HG03175 (cell line): ENCODE results near the gene KCNQ4.

Source experiments
- ATAC-seq: cut with Tn5 transposase; IDR thresholded peaks from one replicate; pipeline ENCODE4 v1.9.1; 2021; ENCODE audit warnings: mild to moderate bottlenecking, moderate library complexity; ENCODE audit not compliant: unreplicated experiment

KCNQ4 gene

DNA sequence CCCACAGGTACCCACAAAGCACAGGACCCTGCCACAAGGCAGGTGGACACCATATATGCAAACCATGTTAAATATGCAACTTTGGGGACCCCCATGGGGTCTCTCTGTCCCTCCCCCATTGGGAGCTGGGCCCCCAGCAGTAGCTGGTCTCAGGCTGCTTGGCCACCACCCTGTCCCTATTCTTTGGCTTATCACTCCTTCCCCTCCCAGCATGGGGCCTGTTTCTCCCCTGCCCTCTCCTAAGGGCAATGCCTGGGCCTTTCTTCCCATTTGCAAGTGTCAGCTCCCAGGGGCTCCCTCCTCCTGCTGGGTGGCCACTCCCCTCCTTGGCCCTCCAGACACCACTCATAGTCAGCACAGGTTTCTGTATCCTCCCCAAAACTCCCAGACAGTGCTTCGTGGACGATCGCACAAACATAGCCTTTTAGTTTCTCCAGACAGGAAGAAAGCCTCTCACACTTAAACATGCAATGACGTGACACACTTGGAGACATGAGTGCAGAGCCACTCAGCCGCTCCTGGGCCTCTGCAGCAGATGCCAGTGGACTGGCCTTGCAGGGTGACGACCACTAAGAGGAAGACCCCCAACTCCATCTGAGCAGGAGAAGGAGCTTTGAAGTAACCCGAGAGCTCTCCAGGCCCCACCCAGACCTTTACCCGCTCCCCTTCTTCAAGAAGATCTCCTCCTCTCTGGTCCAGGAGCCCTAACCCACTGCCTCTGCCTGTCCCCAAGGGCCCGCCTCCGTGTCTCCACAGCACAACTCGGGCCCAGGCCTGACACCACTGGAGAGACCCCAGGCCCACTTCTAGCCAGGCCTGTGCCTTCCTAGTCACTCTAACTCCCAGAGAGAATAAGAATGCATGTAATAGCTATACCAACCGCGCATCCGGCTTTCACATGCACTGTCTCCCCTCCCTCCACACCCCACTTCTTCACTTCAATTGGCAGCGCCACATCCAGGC lies 55.7 kb downstream of the KCNQ4 start:
- ATAC-seq = no peak

DNA sequence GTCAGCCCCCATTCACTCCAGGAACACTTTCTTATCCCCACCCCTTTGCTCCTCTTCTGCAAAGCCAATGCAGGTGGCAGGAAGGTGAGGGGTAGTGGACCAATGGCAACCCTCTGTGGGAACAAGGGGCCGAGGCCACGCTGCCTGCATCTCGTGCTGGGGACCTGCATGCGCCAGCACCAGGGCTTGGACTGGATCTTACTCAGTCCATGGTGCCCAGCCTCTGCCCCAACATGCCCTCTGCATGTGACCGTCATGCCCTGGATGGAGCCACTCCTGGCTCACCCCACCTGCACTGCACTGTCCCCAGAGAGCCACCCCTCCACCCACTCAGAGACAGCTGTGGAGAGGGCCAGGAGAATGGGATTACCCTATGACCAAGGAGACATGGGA lies 56.4 kb downstream of the KCNQ4 start:
- ATAC-seq = no peak

DNA sequence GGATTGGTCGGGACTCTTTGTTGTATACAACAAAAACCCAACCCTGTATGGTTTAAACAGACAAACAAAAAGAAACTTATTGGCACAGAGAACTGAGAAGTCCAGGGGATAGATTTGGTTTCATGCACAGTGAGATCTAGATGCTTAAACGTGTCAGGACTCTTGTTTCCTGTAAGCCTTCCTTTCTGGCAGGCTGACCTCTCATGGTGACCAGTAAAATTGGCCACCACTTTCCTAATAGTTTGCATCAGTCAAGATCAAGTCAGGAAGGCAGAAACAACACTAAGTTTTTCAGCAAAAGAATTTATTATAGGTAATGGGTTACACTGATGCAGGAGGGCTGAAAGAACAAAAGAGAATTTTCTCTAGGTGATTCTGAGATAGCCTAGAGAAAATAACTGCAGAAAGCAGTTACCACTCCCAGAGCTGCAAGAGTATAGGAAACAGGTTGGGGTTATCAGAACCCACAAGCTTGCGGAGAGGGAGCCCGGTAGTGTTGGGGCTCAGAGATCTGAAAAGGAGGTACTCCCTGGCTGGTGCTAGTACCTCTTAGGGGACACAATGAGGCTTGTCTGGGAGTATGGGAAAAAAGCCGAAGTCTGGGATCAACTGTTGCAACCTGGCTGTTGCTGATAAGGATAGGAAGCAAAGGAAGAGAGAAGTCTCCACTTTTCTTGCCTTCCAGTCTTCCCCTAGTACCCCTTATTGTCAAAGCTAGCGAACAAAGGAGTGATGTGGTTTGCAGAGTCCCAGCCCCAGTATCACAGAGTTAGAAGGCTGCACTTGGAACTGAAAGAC lies 57.1 kb downstream of the KCNQ4 start:
- no peak for ATAC-seq

DNA sequence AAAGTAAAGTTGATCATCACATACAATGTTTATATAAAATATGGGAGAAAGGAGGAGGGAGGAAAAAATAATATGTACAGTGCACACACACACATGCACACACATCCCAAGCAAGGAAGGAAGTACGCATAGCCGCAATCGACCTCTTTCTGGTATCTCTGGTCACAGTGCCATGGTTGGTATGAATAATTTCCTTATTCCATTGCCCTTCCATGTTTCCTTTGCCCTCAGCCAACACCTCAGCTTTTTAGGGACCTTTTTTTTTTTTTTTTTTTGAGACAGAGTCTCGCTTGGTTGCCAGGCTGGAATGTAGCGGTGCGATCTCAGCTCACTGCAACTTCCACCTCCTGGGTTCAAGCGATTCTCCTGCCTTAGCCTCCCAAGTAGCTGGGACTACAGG lies 58.0 kb downstream of the KCNQ4 start:
- no peak for ATAC-seq

DNA sequence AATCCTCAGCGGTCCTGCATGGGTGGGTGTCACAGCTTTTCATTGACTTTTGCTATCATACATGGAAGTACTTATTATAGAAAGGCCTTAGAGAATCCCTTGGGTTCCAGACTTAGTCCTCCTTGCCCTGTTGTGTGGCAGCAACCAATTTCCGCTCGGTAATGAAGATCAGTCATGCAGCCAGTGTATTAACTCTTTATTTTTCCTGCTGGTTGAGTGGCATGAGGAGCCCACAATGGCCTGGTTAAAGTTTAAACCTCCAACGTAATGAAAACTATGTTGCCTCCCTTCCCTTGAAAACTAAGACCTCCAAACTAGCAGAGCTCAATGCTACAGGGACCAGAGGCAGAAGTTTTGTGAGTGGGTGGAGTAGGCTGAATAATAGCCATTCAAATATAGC lies 58.6 kb downstream of the KCNQ4 start:
- ATAC-seq = no peak

DNA sequence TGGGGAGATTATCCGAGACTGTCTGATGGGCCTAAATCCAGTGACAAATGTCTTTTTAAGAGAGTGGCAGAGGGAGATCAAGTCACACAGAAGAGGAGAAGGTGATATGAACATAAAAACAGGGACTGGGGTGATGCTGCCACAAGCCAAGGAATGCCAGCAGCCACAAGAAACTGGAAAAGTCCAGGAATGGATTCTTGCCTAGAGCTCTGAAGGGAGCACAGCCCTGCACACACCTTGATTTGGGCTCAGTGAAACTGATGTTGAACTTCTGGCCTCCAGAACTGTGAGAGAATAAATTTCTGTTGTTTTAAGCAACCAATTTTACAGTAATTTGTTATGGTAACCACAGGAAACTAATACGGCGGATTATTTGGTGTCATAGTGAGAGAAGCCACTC lies 59.1 kb downstream of the KCNQ4 start:
- ATAC-seq = no peak

DNA sequence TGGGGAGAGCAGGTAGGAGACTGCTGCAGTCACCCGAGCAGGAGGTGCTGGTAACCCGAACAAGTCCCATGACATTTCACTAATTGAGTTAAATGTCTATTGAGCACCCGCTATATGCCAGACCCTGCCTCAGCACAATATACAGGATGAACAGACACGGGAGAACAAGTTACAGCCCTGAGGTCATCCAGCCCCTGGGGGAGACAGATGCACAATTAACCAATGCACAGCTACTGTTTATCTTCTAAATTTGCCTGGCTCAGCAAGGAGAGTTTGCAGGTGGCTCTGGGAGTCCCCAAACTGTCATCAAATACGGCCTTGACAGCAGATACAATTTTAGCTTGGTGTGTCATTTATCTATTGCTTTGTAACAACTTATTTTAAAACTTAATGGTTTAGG lies 60.5 kb downstream of the KCNQ4 start:
- no peak for ATAC-seq

DNA sequence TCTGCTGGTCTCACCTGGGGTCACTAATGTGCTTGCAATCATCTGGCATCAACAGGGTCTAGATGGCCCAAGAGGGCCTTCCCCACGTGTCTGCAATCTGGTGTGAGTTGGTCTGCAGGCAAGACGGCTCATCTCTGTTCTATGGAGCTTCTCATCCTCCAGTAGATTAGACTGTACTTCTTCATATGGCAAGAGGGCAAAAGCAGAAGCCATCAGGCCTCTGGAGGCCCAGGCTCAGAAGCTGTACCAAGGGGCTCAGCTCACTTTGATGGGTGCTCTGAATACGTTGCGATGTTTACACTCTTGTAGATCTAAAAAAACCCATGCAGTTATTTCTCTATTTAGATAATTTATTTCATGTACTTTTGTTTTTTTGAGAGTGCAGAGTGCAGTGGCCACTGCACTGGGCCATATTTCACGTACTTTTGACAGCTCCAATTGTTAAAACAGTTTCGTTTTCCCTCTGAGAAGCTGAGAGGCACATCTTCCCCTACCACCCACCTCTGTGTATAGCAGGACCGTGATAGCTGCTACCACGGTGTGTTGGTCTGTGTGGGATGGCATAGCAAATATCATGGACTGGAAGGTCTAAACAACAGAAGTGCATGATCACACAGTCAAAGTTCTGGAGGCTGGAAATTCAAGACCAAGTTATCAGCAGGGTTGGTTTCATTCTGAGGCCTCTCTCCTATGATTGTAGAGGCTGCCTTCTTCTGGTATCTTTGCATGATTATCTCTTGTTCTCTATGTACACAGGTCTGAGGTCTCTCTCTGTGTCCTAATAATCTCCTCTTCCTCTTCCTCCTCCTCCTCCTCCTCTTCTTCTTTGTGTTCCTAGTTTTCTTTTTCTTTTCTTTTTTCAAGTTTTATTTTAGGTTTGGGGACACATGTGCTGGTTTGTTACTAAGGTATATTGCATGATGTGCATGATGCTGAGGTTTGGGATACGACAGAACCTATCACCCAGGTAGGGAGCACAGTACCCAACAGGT lies 61.6 kb downstream of the KCNQ4 start:
- ATAC-seq = no peak

DNA sequence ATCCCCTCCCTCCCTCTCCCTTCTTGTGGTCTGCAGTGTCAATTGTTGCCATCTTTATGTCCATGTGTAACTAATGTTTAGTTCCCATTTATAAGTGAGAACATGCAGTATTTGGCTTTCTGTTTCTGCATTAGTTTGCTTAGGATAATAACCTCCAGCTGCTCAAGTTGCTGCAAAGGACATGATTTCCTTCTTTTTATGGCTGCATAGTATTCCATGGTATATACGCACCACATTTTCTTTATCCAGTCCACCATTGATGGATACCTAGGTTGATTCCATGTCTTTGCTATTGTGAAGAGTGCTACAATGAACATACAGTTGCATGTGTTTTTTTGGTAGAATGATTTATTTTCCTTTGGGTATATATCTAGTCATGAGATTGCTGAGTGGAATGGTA lies 62.3 kb downstream of the KCNQ4 start:
- no peak for ATAC-seq

DNA sequence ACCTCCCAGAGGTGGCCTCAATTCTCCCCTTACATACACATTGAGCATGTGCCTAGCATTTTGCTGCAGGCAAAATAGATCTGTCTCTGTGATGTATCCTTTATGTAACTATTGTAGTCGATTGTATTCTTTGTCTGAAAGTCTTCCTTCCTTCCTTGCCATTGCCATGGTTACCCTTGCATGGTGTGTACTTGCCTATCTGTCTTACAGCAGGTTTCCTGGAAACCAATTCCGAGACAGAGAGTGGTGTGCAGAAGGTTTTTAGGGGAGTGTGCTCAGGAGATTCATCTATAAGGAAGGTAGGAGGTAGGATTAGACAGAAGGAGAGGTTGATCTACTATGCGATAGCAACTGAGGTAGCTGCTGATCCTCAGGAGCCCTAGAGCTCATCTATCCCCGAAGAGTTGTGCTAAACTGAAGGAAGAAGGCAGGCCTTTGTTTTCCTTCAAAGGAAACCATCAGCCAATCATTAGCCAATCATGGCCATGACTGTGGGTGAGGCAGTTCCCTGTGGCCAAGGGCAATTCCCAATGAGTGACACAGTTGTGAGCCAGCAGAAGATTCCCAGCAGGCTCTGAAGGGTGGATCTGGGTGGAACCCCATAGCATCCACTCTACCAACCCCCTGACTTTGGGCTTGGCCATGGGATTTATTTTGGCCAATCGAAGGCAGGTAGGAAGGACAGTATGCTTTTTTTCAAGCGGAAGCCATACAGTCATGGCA lies 63.6 kb downstream of the KCNQ4 start:
- no peak for ATAC-seq

DNA sequence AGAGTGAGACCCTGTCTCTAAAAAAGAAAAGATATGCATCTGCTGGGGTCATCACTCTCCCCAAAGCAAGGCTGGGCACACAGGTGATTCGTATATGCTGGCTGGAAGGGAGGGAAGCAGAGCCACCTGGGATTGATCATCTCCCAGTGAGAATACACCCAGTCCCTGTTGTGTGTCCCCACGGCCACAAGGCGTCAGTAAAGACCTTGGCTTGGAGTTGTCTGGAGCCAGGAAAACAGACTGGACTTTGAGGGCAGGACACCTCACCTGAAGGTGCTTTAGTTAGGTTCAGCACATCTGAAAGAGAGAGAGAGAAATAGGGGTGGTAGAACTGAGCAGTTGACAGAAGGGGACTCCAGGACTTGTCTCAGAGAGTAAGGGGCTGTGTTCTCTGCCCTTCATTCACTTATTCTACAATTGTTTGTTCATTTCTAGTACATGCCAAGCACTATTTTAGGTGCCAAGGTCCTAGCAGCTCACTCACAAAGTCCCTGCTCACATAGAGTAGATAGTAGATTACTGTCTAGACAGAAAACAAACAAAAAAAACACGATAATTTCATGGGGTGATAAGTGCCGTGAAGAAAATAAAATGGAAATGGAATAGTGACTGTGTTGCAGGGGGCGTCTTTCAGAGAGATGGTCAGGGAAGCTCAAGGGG lies 65.1 kb downstream of the KCNQ4 start:
- ATAC-seq = no peak

DNA sequence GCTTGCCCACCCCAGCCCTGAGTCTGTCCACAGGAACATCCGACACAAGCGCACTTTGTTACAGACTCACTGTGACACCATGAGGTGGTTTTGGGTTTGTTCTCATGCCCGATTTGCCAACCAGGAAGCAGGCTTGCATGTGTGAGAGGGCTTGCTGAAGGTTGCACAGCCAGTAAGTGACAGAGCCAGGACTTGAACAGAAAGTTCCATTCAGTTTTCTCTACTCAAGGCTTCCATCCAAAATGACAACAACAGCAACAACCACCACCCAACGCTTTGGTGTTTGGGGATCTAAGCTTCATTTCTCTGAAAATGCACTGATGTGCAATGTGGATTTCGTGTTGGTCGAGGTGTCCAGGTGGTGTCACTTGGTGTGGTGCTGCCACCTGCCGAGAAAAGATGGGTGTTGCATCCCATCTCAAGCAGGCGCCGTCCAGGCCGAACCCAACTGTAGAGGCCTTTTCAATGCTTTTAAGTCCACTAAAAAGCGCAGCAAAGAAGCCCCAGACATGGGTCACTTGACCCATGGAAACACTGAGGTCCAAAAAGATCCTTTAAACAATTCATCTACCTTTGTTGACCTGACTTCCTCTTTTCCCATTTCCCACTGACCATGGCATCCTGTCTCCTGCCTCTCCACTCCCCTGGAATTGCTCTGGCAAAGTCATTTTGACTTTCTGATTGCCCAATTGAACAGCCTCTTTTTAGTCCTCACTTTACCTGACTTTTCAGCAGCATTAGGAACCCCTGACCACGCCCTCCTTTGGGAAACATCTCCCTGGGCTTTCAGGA lies 66.4 kb downstream of the KCNQ4 start:
- peak; percentile 75 for ATAC-seq

DNA sequence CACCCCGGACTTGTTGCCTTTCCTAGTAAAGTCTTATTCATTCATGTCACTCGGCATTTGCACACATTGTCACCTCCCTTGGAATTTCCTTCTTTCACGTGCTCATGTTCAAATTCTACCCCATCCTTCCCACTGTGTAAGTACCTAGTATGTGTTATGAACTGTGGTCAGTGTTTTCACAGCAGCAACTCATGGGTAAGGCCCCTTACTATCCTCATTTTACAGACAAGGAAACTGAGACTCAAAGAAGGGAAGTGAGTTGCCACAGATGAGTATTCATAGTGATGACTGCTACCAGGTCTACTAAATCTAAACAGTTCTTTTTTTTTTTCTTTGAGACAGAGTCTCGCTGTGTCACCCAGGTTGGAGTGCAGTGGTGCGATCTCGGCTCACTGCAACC lies 68.1 kb downstream of the KCNQ4 start:
- no peak for ATAC-seq

DNA sequence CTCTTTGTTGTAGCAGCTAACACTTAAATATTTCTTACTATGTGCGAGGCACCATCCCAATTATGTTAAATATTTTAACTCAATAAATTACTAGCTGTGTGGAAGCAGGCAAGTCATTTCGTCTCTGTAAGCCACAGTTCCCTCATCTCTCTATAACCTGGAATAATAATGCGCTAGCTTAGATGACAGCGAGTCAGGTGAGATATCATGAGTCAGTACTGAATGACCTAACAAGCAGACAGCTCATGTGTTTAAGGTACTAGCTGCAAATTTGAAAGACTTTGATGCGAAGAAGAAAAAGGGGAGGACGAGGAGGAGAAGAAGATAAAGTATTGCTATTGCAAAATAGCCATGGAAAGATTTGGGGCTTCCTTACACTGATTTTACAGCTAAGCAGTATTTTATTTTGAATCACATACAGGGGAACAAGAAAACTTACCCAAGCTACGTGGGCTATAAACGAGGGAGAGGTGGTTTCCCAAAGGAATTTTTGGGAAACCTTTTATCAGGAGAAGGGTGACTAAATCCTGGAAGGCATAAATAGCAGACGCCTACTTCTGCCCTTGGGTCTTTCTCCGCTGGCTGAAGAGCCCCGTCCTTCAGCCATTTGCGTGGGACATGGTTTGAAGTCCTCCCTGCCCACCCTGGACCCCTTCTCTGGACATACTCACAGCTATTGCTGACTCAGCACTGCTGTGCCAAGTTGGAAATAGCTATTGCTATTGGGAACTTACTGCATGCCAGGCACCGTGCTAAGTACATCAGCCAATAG lies 69.7 kb downstream of the KCNQ4 start:
- no peak for ATAC-seq

DNA sequence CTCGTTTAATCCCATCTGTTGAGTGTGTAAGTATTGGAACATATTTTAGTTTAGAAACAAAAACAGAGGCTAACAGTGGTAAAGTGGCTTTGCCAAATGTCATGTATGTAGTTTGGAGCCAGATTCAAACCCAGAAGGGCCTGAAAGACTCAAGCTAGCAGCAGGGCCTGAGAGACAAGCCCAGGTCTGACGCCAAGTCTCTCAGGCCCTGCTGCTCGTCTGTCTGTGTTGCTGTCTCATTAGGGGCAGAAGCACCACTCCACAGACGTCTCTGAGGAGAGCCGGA lies 70.2 kb downstream of the KCNQ4 start:
- ATAC-seq = no peak

DNA sequence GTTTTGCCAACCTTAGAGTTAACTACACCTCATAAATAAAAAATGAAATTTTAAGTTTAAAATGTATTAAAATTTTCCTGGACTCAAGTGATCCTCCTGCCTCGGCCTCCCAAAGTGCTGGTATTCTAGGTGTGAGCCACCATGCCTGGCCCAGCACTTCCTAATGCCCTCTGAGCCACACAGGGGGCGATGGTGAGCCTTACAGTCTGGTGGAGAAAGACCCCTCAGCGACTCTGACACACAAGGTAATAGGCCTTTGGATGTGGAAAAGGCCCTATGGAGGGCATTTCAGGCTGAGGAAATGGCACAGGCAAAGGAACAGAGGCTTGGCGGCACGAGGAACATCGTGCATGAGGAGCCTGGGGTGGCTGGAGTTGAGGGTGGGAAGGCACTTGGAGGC lies 71.9 kb downstream of the KCNQ4 start:
- no peak for ATAC-seq

DNA sequence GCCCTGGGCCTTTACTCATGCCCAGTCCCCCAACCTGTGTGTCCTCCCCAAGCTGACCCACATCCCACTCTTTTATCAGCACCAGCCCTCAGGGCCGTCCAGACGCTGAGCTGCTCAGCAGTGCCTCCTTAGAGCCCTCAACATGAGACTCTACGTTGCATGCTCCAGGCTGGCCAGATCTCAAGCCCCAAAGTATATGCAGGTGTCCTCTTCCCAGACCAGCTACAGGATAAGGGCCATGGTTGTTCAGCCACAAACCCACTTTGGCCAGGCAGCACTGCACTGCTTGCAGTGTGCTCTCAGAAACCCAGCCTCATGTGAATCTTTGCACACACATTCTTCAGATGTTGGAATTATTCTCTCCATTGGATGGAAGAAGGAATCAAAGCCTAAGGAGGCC lies 72.5 kb downstream of the KCNQ4 start:
- ATAC-seq = no peak

DNA sequence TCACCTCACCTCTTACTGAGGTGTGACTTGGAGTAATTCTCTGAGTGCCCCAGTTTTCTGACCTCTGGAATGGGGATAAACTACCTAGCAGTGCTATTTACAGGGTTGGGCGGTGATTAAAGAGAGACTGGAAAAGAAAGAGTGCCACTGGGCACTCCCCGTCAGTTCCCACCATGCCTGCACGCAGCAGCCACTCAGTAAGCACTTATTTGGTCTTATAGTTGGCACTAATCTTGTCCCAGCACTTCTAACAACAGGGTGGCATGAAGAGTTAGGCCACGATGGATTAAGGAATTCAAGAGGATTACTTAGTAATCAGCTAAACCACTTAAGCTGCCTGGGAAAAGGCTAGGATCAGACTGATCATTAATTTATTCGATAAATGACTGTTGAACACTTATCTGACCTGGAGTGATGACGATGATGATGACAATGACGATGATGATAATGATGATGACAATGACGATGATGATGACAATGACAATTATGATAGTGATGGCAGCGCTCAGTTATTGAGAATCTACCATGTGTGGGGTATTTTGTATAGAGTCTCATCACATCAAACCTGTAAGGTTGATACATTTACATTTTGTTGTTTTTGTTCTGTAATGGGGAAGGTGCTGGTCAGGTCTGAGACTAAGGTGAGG lies 73.2 kb downstream of the KCNQ4 start:
- ATAC-seq = no peak
